ENCODE data around the gene NEK6. TPM values are rescaled to one million over a fixed set of nuclear protein-coding genes. Genes with fewer than 3 reads are reported as not detected.

Gene NEK6
- polyA plus RNA-seq, 2 of the 4 experiments (the other 2 are of a cell fraction): 26.1 to 33.7 TPM

DNA sequence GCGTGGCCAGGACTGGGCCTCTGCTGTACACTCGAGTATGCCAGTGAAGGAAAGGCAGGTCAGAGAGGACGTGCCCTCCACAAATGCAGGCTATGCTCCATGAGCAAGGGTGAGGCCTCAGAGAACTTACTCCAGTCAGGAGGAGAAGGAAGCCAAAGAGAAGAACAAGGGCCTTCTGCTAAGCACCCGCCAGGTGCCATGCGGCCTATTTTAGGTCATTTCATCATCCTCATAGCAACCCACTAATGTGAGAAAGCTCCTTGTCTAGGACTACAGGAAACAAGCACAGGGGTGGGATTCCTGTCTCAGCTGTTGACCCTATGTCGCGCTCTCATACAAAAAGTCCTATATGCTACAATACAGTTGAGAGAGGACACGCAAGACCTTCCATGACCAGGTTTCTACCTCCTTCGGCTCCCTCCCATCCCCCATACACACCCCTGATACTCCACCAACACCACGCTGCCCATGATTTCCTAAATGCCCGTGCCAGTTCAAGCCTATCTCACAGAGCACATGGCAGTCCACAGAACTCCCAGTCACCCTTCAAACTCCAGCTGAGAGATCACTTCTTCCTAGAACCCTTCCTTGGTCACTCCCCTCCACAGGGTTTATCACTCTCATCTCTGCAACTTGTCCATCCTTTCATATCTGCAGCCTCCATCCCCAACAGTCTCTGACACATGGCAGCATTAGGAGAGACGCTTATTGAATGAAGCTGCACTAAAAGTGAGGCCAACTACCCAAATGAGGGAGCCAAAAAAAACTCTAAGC lies 130.7 kb downstream of the NEK6 start:
- H3K4me3 ChIP-seq: no peak overlapping the region
- WGBS (ENCODE audit: missing lambda C conversion rate): 86% methylated on average over 12 of the region's 12 CpGs
- H3K27ac ChIP-seq: peak overlapping the region; percentile 19 to 64; a peak in 4 of 6 replicates
- ATAC-seq (no peak), FAIRE-seq (no peak), DNase-seq (ENCODE audit: low read depth in 1 of 2, low spot score in 1 of 2) (no peak)
- H3K4me1 ChIP-seq: peaks cover 80% of the 10 kb centered on the region
- CTCF ChIA-PET: interaction anchor here (1.5 to 32.7 kb wide), 5 partner anchors 12 to 316 kb away, joined by 3 to 429 read pairs (median 17); partner anchors contain the start of gene PSMB7
- TF ChIP-seq EP300 (IDR thresholded peaks at IDR 0.05) (no peak), MAFK (IDR thresholded peaks at IDR 0.05; ENCODE audit: partially characterized antibody) (no peak), ZNF302 (CRISPR knock-in tag; IDR thresholded peaks at IDR 0.05) (no peak), HEYL (CRISPR knock-in tag; IDR thresholded peaks at IDR 0.05) (no peak), ZSCAN20 (CRISPR knock-in tag; IDR thresholded peaks at IDR 0.05) (no peak), MAZ (IDR thresholded peaks at IDR 0.05; ENCODE audit: borderline replicate concordance, low read depth, low read length) (no peak), BHLHE40 (IDR thresholded peaks at IDR 0.05; ENCODE audit: low read depth, low read length) (no peak), CBX8 (IDR thresholded peaks at IDR 0.05) (no peak), TFCP2L1 (CRISPR knock-in tag; IDR thresholded peaks at IDR 0.05) (no peak), CEBPB (IDR thresholded peaks at IDR 0.05) (no peak), ZC3H11A (IDR thresholded peaks at IDR 0.05) (no peak)
- TF ChIP-seq, protein P1, sequence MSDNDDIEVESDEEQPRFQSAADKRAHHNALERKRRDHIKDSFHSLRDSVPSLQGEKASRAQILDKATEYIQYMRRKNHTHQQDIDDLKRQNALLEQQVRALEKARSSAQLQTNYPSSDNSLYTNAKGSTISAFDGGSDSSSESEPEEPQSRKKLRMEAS (IDR thresholded peaks at IDR 0.05): no peak
- H3K4me2 ChIP-seq: peak overlapping the region; percentile 42
- no peaks in the 10 kb centered on the region for H3K9me3 ChIP-seq
- POLR2A ChIA-PET: no interaction called here

DNA sequence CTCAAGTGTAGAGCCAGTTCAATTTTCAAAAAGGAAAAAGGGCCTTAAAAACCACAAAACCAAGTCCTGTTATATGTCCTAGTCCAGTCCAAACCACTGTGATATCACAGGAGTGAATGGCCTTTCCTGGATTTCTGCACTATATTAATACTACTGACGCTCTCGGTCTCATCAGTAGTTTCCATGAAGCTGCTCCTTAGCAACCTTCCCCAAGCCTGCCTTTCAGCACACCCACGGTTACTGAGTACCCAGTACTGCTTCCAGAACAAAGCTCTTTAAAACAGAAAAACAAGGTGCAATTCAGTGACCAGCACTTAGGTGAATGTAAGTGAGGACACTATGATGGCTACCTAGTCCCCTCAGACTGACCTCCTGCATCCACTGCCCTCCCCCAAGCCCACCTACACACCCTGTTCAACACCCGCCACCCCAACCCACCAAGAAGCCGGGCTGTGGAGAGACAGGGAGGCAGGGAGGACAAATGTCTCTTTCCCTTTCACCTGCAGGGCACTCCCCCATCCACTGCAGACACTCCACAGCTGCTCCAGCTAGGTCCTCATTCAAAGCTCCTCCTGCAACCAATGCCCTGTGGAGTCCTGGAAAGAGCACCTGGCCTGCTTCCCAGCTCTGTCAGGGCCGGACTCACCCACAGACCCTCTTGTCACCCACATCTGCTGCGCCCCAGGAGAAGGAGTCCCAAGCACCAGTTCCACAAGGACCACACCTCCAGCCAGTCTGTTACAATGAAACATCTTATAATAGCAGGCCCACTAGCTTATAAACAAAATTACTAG lies 131.6 kb downstream of the NEK6 start:
- ChIA-PET CTCF (interaction anchor here (1.1 to 32.7 kb wide), 6 partner anchors 12 to 317 kb away, joined by 3 to 429 read pairs (median 11); partner anchors contain the start of gene PSMB7), POLR2A (no interaction called here)
- Histone ChIP-seq H3K4me3 (no peak overlapping the region), H3K27ac (peak overlapping the region in 1 of 2 experiments; percentile 61; a peak in 3 of 6 replicates), H3K4me1 (peaks cover 89% of the 10 kb centered on the region), H3K9me3 (no peaks in the 10 kb centered on the region), H3K4me2 (no peak overlapping the region)
- no peak for FAIRE-seq
- 94% methylated on average over 7 of the region's 7 CpGs for WGBS (ENCODE audit: missing lambda C conversion rate)
- TF ChIP-seq, protein P1 (IDR thresholded peaks at IDR 0.05): no peak
- TF ChIP-seq RAD21 (conservative IDR thresholded peaks at IDR 0.05 in 1 of 2, IDR thresholded peaks at IDR 0.05 in 1 of 2): no peak
- TF ChIP-seq CBX8 (IDR thresholded peaks at IDR 0.05): no peak
- no peak for TF ChIP-seq CEBPB (IDR thresholded peaks at IDR 0.05)
- TF ChIP-seq ATOH8 (CRISPR knock-in tag; IDR thresholded peaks at IDR 0.05; ENCODE audit: low read depth): no peak
- TF ChIP-seq RFX5 (IDR thresholded peaks at IDR 0.05): no peak
- no peak for TF ChIP-seq POLR2A (IDR thresholded peaks at IDR 0.05; ENCODE audit: low read length)
- no peak for TF ChIP-seq REST (IDR thresholded peaks at IDR 0.05)
- no peak for TF ChIP-seq CBX2 (IDR thresholded peaks at IDR 0.05; ENCODE audit: borderline replicate concordance, low read depth)
- no peak for TF ChIP-seq PHF8 (IDR thresholded peaks at IDR 0.05; ENCODE audit: borderline replicate concordance, low read depth)
- TF ChIP-seq NFE2L2 (conservative IDR thresholded peaks at IDR 0.05; ENCODE audit: low read length): no peak
- TF ChIP-seq GATA3 (IDR thresholded peaks at IDR 0.05; ENCODE audit: borderline replicate concordance): no peak
- DNase-seq (ENCODE audit: low read depth in 1 of 2, low spot score in 1 of 2): no peak
- ATAC-seq: no peak
